Activated effector memory CD4-positive, alpha-beta T cell treated with anti-CD3 and anti-CD28 coated beads, Interleukin-2, amount 50 U/mL, for 16 hours (primary cell): ENCODE results near the gene DNAH9.

Experiments
- DNase-seq: peaks from one replicate; pipeline ENCODE4 v3.0.0-alpha.2; 2020

Gene DNAH9

GRCh38 chr17:11990363-11990983 lies 392.2 kb downstream of the DNAH9 start:
- no peak for DNase-seq

- DNase-seq = no peak
Measured at GRCh38 chr17:11991461-11991860, 393.2 kb downstream of the DNAH9 start.

- no peak for DNase-seq
Measured at GRCh38 chr17:11996722-11997146, 398.5 kb downstream of the DNAH9 start.

GRCh38 chr17:11997147-11997971 lies 399.1 kb downstream of the DNAH9 start, which contains the start of gene ZNF18:
TSS of gene ZNF18 (minus strand) at chr17:11997475. CDS start at chr17:11992829, 4,646 bp downstream.
- DNase-seq = peak; percentile 99

GRCh38 chr17:11997972-11998233 lies 399.6 kb downstream of the DNAH9 start:
- no peak for DNase-seq

- DNase-seq = no peak
Measured at GRCh38 chr17:11999696-12000095, 401.4 kb downstream of the DNAH9 start.

- DNase-seq = no peak
Measured at GRCh38 chr17:12007466-12007865, 409.2 kb downstream of the DNAH9 start.
